ENCODE results near the gene CAGE1. TPM values are rescaled to one million over a fixed set of nuclear protein-coding genes. Genes with fewer than 3 reads are reported as not detected.

The CAGE1 gene
- total and polyA plus RNA-seq, 2 experiments from 2014 or later: 0.07 TPM; not detected in 1

DNA sequence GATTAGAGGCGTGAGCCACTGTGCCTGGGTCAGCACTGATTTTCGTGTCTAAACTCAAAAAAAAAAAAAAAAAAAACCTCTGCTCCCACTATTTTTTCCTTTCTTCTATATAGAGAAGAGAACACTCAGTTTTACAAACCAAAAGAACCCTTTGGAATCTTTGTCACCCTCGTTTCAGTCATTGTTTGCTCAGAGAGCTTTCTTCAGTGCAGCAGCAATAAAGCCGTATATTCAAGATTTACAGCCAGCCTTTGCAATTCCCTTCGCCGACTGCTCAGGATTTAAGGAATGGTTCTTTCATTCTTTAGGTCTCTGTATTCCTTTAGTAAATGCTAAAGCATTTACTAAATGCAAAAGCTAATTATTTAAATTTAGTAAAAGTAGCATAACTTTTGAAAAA is 20.2 kb upstream of the CAGE1 start:
- Histone ChIP-seq H3K27ac (ENCODE audit: low read depth) (no peak overlapping the region), H4K20me1 (replicated peaks; ENCODE audit: insufficient read depth) (peaks cover 6% of the 10 kb centered on the region), H3F3A (replicated peaks; ENCODE audit: low read depth) (no peaks in the 10 kb centered on the region), H3K4me2 (no peak overlapping the region), H3K4me1 (ENCODE audit: insufficient read depth) (no peaks in the 10 kb centered on the region), H3K9me2 (ENCODE audit: insufficient read depth) (no peaks in the 10 kb centered on the region), H3K27me3 (ENCODE audit: insufficient read depth) (no peaks in the 10 kb centered on the region), H2AFZ (no peak overlapping the region), H3K4me3 (no peak overlapping the region), H3K79me2 (replicated peaks; ENCODE audit: insufficient read depth) (no peaks in the 10 kb centered on the region), H3K36me3 (ENCODE audit: insufficient read depth) (peaks cover 63% of the 10 kb centered on the region)
- Mint-ChIP-seq H3K27ac (no peak overlapping the region), H3K9me3 (no peaks in the 10 kb centered on the region), H3K4me3 (no peak overlapping the region), H3K27me3 (ENCODE audit: insufficient read depth, low read depth, poor library complexity) (no peaks in the 10 kb centered on the region), H3K4me1 (no peaks in the 10 kb centered on the region), H3K36me3 (ENCODE audit: low read depth) (peaks cover 73% of the 10 kb centered on the region)
- TF ChIP-seq NANOG (IDR thresholded peaks at IDR 0.05; ENCODE audit: borderline replicate concordance): no peak
- TF ChIP-seq, protein P1, sequence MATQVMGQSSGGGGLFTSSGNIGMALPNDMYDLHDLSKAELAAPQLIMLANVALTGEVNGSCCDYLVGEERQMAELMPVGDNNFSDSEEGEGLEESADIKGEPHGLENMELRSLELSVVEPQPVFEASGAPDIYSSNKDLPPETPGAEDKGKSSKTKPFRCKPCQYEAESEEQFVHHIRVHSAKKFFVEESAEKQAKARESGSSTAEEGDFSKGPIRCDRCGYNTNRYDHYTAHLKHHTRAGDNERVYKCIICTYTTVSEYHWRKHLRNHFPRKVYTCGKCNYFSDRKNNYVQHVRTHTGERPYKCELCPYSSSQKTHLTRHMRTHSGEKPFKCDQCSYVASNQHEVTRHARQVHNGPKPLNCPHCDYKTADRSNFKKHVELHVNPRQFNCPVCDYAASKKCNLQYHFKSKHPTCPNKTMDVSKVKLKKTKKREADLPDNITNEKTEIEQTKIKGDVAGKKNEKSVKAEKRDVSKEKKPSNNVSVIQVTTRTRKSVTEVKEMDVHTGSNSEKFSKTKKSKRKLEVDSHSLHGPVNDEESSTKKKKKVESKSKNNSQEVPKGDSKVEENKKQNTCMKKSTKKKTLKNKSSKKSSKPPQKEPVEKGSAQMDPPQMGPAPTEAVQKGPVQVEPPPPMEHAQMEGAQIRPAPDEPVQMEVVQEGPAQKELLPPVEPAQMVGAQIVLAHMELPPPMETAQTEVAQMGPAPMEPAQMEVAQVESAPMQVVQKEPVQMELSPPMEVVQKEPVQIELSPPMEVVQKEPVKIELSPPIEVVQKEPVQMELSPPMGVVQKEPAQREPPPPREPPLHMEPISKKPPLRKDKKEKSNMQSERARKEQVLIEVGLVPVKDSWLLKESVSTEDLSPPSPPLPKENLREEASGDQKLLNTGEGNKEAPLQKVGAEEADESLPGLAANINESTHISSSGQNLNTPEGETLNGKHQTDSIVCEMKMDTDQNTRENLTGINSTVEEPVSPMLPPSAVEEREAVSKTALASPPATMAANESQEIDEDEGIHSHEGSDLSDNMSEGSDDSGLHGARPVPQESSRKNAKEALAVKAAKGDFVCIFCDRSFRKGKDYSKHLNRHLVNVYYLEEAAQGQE (IDR thresholded peaks at IDR 0.05; ENCODE audit: unreplicated experiment): no peak
- no peak for TF ChIP-seq JUNB (IDR thresholded peaks at IDR 0.05; ENCODE audit: unreplicated experiment)
- no peak for TF ChIP-seq EZH2phosphoT487 (IDR thresholded peaks at IDR 0.05; ENCODE audit: unreplicated experiment)
- no peak for TF ChIP-seq EZH2 (IDR thresholded peaks at IDR 0.05; ENCODE audit: low read depth, unreplicated experiment)
- no peak for TF ChIP-seq ZNF331 (CRISPR knock-in tag; IDR thresholded peaks at IDR 0.05; ENCODE audit: low read depth)
- TF ChIP-seq, protein P2, sequence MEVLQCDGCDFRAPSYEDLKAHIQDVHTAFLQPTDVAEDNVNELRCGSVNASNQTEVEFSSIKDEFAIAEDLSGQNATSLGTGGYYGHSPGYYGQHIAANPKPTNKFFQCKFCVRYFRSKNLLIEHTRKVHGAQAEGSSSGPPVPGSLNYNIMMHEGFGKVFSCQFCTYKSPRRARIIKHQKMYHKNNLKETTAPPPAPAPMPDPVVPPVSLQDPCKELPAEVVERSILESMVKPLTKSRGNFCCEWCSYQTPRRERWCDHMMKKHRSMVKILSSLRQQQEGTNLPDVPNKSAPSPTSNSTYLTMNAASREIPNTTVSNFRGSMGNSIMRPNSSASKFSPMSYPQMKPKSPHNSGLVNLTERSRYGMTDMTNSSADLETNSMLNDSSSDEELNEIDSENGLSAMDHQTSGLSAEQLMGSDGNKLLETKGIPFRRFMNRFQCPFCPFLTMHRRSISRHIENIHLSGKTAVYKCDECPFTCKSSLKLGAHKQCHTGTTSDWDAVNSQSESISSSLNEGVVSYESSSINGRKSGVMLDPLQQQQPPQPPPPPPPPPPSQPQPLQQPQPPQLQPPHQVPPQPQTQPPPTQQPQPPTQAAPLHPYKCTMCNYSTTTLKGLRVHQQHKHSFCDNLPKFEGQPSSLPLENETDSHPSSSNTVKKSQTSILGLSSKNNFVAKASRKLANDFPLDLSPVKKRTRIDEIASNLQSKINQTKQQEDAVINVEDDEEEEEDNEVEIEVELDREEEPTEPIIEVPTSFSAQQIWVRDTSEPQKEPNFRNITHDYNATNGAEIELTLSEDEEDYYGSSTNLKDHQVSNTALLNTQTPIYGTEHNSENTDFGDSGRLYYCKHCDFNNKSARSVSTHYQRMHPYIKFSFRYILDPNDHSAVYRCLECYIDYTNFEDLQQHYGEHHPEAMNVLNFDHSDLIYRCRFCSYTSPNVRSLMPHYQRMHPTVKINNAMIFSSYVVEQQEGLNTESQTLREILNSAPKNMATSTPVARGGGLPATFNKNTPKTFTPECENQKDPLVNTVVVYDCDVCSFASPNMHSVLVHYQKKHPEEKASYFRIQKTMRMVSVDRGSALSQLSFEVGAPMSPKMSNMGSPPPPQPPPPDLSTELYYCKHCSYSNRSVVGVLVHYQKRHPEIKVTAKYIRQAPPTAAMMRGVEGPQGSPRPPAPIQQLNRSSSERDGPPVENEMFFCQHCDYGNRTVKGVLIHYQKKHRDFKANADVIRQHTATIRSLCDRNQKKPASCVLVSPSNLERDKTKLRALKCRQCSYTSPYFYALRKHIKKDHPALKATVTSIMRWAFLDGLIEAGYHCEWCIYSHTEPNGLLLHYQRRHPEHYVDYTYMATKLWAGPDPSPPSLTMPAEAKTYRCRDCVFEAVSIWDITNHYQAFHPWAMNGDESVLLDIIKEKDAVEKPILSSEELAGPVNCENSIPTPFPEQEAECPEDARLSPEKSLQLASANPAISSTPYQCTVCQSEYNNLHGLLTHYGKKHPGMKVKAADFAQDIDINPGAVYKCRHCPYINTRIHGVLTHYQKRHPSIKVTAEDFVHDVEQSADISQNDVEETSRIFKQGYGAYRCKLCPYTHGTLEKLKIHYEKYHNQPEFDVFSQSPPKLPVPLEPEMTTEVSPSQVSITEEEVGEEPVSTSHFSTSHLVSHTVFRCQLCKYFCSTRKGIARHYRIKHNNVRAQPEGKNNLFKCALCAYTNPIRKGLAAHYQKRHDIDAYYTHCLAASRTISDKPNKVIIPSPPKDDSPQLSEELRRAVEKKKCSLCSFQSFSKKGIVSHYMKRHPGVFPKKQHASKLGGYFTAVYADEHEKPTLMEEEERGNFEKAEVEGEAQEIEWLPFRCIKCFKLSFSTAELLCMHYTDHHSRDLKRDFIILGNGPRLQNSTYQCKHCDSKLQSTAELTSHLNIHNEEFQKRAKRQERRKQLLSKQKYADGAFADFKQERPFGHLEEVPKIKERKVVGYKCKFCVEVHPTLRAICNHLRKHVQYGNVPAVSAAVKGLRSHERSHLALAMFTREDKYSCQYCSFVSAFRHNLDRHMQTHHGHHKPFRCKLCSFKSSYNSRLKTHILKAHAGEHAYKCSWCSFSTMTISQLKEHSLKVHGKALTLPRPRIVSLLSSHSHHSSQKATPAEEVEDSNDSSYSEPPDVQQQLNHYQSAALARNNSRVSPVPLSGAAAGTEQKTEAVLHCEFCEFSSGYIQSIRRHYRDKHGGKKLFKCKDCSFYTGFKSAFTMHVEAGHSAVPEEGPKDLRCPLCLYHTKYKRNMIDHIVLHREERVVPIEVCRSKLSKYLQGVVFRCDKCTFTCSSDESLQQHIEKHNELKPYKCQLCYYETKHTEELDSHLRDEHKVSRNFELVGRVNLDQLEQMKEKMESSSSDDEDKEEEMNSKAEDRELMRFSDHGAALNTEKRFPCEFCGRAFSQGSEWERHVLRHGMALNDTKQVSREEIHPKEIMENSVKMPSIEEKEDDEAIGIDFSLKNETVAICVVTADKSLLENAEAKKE (CRISPR knock-in tag; IDR thresholded peaks at IDR 0.05): no peak
- TF ChIP-seq POLR2AphosphoS5 (IDR thresholded peaks at IDR 0.05; ENCODE audit: low read depth): no peak
- TF ChIP-seq, protein P3, sequence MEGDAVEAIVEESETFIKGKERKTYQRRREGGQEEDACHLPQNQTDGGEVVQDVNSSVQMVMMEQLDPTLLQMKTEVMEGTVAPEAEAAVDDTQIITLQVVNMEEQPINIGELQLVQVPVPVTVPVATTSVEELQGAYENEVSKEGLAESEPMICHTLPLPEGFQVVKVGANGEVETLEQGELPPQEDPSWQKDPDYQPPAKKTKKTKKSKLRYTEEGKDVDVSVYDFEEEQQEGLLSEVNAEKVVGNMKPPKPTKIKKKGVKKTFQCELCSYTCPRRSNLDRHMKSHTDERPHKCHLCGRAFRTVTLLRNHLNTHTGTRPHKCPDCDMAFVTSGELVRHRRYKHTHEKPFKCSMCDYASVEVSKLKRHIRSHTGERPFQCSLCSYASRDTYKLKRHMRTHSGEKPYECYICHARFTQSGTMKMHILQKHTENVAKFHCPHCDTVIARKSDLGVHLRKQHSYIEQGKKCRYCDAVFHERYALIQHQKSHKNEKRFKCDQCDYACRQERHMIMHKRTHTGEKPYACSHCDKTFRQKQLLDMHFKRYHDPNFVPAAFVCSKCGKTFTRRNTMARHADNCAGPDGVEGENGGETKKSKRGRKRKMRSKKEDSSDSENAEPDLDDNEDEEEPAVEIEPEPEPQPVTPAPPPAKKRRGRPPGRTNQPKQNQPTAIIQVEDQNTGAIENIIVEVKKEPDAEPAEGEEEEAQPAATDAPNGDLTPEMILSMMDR (conservative IDR thresholded peaks at IDR 0.05; ENCODE audit: low read depth in 2 of 2): no peak
- no peak for TF ChIP-seq ZNF114 (CRISPR knock-in tag; IDR thresholded peaks at IDR 0.05)
- no peak for TF ChIP-seq STAT1 (IDR thresholded peaks at IDR 0.05; ENCODE audit: unreplicated experiment)
- no peak for TF ChIP-seq CREB1 (CRISPR knock-in tag; IDR thresholded peaks at IDR 0.05; ENCODE audit: low read depth)
- TF ChIP-seq, protein P4, sequence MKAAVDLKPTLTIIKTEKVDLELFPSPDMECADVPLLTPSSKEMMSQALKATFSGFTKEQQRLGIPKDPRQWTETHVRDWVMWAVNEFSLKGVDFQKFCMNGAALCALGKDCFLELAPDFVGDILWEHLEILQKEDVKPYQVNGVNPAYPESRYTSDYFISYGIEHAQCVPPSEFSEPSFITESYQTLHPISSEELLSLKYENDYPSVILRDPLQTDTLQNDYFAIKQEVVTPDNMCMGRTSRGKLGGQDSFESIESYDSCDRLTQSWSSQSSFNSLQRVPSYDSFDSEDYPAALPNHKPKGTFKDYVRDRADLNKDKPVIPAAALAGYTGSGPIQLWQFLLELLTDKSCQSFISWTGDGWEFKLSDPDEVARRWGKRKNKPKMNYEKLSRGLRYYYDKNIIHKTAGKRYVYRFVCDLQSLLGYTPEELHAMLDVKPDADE (IDR thresholded peaks at IDR 0.05): no peak
- DNase-seq (ENCODE audit: low spot score): no peak
- no peak for ATAC-seq
